SW480 (cell line): Measurements from ENCODE around the gene ASZ1.

Experiments used
- DNase-seq: peaks from one replicate; pipeline ENCODE4 v3.0.0-alpha.2; 2016; ENCODE audit warnings: low spot score

ASZ1 gene

DNA sequence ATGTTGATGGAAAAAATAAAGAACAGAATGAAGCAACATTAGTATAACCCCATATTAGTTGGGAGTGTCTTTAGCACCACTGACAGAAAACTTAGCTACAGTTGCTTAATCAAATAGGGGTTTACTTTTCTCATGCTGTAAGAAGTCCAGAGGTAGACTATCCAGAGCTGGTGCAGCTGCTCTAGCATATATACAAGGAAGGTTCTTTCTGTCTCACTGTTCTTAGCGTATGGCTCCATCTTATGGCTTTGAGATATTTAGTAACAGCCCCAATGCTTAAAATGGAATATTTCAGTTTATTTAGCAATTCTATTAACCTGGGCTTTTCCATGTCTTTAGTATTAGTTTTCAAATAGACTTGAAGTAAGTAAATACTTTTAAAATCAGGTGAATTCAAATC lies 89.3 kb downstream of the ASZ1 start:
- DNase-seq: no peak

GRCh38 chr7:117333168-117333567 lies 94.1 kb downstream of the ASZ1 start:
- DNase-seq: no peak

- DNase-seq: no peak
Measured at GRCh38 chr7:117332031-117332430, 95.3 kb downstream of the ASZ1 start.

- no peak for DNase-seq
Measured at GRCh38 chr7:117325836-117326235, 101.5 kb downstream of the ASZ1 start.

GRCh38 chr7:117324960-117325359 lies 102.3 kb downstream of the ASZ1 start:
- no peak for DNase-seq

GRCh38 chr7:117323851-117324711 lies 103.2 kb downstream of the ASZ1 start:
- DNase-seq: no peak

- DNase-seq: no peak
Measured at GRCh38 chr7:117323305-117323850, 103.9 kb downstream of the ASZ1 start.

- no peak for DNase-seq
Measured at GRCh38 chr7:117322741-117323304, 104.5 kb downstream of the ASZ1 start, which contains the start of gene WNT2. Gene WNT2 (minus strand): TSS chr7:117323058. CDS start chr7:117322989, 69 bp downstream.

DNA sequence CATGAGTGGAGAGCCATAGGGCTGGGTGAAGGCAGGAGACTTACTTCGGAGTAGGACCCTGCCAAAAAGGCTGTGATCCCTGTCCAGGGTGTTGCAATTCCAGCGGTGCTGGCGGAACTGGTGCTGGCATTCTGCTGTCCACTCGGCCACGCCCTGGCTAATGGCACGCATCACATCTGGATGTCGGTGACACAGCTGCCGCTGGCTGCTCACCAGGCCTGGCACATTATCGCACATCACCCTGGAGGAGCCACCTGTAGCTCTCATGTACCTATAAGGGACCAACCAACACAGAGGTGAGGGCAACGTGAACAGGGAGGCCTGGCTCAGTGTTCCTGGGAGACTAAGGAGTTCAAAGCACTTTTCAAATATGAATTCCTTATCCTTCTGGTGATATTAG lies 106.8 kb downstream of the ASZ1 start:
- no peak for DNase-seq

- DNase-seq: no peak
Measured at GRCh38 chr7:117319181-117319580, 108.1 kb downstream of the ASZ1 start.

DNA sequence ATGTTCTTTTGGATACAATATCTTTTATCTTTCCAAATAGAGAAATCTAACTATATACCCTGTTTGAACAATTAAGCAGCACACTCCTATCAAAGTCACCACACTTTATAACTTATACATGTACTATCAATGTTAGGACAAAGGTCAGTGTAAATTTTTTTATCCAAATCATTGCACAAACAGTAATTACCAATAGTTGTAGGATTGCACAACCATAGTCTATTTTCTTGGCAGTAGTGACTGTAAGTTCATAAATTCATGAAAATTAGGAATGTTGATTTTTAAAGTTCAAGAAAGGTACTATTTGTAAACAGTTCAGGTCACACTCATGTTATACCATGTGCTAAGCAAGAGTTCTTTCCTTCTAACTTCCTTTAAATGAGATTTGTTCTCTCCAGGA lies 113.7 kb downstream of the ASZ1 start:
- DNase-seq: no peak
